GM15510 (cell line): ENCODE measurements around the gene PIEZO2.

ENCODE experiments used
- POLR2A ChIP-seq: IDR thresholded peaks from 3 replicates; pipeline ENCODE4 v1.6.1; 2011; ENCODE audit warnings: borderline replicate concordance; ENCODE audit not compliant: insufficient read length; ENCODE audit errors: extremely low read depth

PIEZO2 gene

DNA sequence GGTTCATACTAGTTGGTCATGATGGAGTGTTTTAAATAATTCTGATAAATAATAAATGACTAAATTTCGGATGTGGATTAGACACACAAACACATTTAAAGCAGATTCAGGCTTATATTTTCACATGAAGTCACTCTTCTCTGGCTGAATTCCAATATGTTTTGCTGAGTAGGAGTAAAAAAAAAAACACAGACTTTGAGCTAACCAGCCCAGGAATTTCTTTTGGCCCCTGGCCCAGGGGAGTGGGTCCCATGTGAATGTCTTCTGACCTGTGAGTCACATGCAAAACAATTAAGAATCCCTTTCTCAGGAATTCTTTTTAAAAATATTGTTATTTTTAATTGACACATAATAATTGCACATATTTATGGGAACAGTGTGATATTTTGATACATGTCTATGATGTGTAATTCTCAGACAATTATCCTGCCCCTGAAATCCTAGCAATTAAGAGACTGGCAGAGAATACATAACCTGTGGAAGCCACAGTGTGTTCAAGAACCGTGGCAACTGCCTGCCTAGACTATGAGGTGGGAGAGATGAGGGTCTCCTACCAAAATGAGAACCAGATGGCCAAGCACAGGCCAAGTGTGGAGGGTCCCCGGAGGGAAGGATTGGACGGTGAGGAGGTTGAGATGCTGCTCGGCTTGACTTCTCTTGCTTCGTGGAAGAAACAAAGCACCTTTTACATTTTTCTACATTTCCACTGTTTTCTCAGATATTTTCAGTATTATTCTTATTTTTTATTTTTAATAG is 236.4 kb downstream of the PIEZO2 start:
- no peak for TF ChIP-seq POLR2A

DNA sequence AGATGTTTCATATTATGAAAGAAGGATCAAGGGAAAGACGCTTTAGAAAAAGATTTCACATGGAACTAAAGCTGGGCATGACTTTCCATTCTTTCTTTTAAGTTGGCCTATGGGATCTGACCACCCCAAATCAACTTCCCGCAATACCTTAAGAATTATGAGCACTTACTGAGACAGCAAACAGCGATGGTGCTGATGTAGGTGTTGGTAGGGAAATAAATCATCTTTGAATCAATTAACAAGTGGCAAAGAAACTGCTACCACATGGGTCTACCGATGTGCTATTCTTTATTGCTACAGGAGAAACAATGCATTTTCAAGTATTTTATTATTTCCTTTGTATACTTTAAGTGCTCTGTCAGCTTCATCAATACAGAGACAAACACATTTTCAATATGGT is 239.6 kb downstream of the PIEZO2 start:
- TF ChIP-seq POLR2A, result no peak

- TF ChIP-seq POLR2A, result no peak
Observed at GRCh38 chr18:10908760-10909159, 240.6 kb downstream of the PIEZO2 start.

GRCh38 chr18:10907749-10908148 is 241.6 kb downstream of the PIEZO2 start:
- no peak for TF ChIP-seq POLR2A

- no peak for TF ChIP-seq POLR2A
Observed at GRCh38 chr18:10901329-10901728, 248.0 kb downstream of the PIEZO2 start.

- TF ChIP-seq POLR2A, result no peak
Observed at GRCh38 chr18:10900435-10900834, 248.9 kb downstream of the PIEZO2 start.

DNA sequence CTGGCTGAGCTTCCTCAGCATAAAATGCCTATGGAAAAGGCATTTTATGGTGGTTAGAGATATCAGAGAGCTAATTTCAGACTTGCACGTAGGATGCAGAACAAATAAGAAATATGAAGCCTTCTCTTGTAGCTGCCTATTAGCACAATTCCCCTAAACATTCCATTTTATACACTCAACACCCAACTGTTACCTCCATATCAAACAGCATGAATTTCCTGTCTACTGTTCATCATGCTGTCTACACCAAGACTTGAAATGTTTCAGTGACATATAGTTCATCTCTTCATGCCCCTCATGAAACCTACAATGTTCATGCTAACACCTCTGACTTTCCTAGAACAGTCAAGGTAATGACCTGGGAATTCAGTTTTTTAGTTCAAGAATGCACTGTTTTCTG is 249.9 kb downstream of the PIEZO2 start:
- no peak for TF ChIP-seq POLR2A

DNA sequence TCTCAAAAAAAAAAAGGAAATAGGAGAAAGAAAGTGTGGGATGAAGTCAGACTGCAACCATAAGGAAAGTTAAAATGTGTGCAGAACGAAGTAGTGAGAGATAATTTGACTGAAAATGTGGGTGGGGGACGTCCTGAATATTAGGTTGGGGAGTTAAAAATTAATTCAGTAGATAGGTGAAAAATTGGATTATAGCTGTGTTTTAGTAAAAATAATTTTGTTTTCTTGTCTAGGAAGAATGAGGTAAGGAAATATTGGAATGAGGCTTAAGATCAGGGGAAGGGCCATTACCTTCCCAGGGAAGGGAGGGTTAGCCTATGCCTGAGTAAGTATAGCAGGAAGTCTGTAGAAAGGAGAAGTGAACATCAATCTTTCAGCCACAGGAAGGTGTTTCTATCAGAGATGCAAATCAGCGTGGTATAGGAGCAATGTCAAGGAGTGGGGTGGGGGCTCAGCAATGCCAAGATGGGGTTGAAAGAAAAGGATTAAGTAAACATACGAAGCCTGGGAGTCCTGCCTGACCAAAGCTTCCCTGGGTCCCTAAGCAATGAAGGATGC is 250.9 kb downstream of the PIEZO2 start:
- no peak for TF ChIP-seq POLR2A

GRCh38 chr18:10896851-10897250 is 252.5 kb downstream of the PIEZO2 start:
- TF ChIP-seq POLR2A, result no peak

DNA sequence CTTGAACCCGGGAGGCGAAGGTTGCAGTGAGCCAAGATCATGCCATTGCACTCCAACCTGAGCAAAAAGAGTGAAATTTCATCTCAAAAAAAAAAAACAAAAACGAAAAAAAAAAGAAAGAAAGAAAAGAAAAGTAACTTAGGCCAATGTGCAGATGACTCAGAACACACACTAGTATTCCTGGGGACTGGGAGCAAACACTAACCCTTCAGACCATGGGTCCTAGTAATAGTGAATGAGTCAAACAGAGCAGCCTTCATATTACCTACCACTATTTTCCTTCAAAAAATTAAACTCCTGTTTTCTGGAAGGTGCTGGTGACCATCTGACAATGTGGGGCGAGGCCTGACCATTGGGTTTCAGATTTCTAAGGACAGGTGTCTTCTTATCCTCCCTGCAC is 253.4 kb downstream of the PIEZO2 start:
- TF ChIP-seq POLR2A, result no peak

- TF ChIP-seq POLR2A, result no peak
Observed at GRCh38 chr18:10894501-10894900, 254.9 kb downstream of the PIEZO2 start.

DNA sequence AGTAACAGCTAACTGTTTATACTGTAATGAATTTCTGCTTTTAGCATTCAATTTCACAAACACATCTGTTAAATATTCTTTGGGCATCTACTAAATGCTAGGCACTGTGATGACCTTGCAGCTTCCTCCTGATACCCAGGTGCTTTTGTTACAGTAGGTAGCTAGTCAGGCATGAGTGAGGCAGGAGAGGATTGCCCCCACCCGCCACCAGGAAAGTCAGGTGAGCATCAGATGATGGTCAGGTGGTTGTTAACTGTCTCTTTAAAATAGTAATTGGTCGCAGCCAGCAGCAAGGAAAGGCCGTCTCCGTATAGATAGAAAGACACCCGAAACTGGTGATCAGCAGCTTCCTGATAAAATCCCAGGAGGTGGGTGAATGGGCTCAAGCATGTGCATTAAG is 255.6 kb downstream of the PIEZO2 start:
- TF ChIP-seq POLR2A, result no peak

DNA sequence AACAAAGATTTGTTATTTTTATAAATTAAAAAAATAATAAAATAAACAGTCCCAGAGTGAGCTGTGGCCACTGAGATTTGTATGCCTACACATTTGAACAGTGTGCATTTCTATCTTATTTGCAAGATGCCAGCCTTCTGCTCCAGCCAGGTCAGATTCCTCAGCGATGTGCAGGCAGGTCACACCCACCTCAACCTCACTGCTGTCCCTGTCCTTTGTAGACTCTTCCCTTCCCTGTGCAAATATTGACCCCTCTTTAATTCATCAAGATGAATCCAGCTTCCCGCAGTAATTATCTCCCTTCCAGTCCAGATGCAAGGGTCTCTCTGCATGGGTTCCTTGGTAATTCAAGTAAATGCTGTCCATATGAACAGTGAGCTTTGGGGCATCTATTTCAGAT is 256.2 kb downstream of the PIEZO2 start:
- no peak for TF ChIP-seq POLR2A

DNA sequence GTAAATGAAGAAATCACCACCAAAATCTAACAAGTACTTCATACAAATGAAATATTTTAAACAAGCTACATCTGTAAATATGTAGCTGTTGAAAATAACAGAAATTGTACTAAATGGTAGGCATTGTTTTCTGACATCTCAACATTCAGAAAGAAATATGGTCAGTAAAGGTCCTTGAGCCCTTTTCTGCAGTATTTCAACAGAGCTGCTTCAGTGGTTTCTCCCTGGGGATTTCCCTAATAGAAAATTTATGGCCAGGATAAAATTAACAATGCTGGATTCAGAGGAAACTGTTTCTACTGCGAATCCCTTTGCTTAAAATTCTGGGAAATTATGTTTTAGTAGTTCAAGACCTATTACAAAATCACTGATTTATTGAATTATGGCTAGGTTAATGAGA is 256.6 kb downstream of the PIEZO2 start:
- TF ChIP-seq POLR2A, result no peak

GRCh38 chr18:10890022-10890421 is 259.3 kb downstream of the PIEZO2 start:
- no peak for TF ChIP-seq POLR2A

GRCh38 chr18:10878703-10879102 is 270.7 kb downstream of the PIEZO2 start:
- TF ChIP-seq POLR2A, result no peak
